K562 (cell line): ENCODE results near the gene HSD17B12. TPM values are rescaled to one million over a fixed set of nuclear protein-coding genes. Genes with fewer than 3 reads are reported as not detected.

Experiments
- ATAC-seq: fragments of 200-7000 bp; cut with Tn5 transposase; 3 replicates; pipeline ENCODE4 v1.9.1; 2020; ENCODE audit warnings: moderate library complexity
- BruUV-seq: library from RNA; stranded (reverse); fragments of 400-500 nt; replicated peaks from 2 replicates; lab custom pipeline; 2021; lab: Mats Ljungman, UMichigan
- CTCF ChIA-PET: fragments of 300-600 bp; formaldehyde crosslinking; extraction: SDS; loops from one replicate; lab custom pipeline; 2021; ENCODE audit warnings: low intra/inter-chr PET ratio; lab: Yijun Ruan, JAX
- POLR2A ChIA-PET: fragments of 300-600, 350-650 bp; sonication (Branson Sonifier 250); formaldehyde crosslinking; extraction: SDS; loops from one replicate; lab custom pipeline; 2021; ENCODE audit warnings: antibody characterized with exemption, inconsistent platforms; lab: Yijun Ruan, JAX
- DNase-seq, 4 experiments: peaks; one replicate each; pipeline versions ENCODE4 v3.0.0 to v3.0.0-alpha.2; 2011 to 2018; ENCODE audit warnings: low spot score in 3 of 4, mixed read lengths in 3 of 4; ENCODE audit errors: extremely low read depth in 1 of 4
- FAIRE-seq: peaks from 2 replicates; lab custom pipeline; 2011; peaks lifted over from hg19 to GRCh38; lab: Jason Lieb, UNC
- H2AFZ ChIP-seq: 2 replicates; pipeline ENCODE4 v1.6.0; 2011; ENCODE audit warnings: low read depth, low read length, control low read depth, inconsistent platforms
- H3K27ac ChIP-seq: fragments of 200-600 bp; 3 replicates; pipeline ENCODE4 v1.8.0; 2011; ENCODE audit warnings: low read depth, mild to moderate bottlenecking, control low read depth, inconsistent platforms, low read length, moderate library complexity, mixed read lengths; ENCODE audit errors: extremely low read depth
- H3K27me3 ChIP-seq, 2 experiments: fragments of 300-600 bp in 1 of 2; 2 replicates in 1 of 2; 3 replicates in 1 of 2; pipeline versions ENCODE4 v1.6.0 to v1.8.0; 2011; ENCODE audit warnings: inconsistent platforms in 2 of 2, low read length in 2 of 2, mild to moderate bottlenecking in 1 of 2, mixed read lengths in 1 of 2, moderate library complexity in 1 of 2; ENCODE audit not compliant: control insufficient read depth in 2 of 2, insufficient read depth in 2 of 2
- H3K36me3 ChIP-seq: fragments of 300-600 bp; 3 replicates; pipeline ENCODE4 v1.8.0; 2011; ENCODE audit warnings: mild to moderate bottlenecking, low read length, inconsistent platforms; ENCODE audit not compliant: control insufficient read depth, insufficient read depth
- H3K4me1 ChIP-seq, 2 experiments: fragments of 200-600 bp in 1 of 2; replicated peaks in 1 of 2; 2 replicates in 1 of 2; 3 replicates in 1 of 2; pipeline versions ENCODE4 v1.5.1 to v1.8.0; 2011; ENCODE audit warnings: inconsistent platforms in 2 of 2, low read length in 2 of 2, mild to moderate bottlenecking in 1 of 2, mixed read lengths in 1 of 2, moderate library complexity in 1 of 2; ENCODE audit not compliant: control insufficient read depth in 2 of 2, insufficient read depth in 2 of 2
- H3K4me2 ChIP-seq: 2 replicates; pipeline ENCODE4 v1.6.1; 2011; ENCODE audit warnings: low read length, control low read depth, inconsistent platforms, mixed read lengths; ENCODE audit not compliant: insufficient read depth
- H3K4me3 ChIP-seq: fragments of 200-600 bp; sonication (generic), shearing (Covaris generic); 2 replicates; pipeline ENCODE4 v1.5.1; 2016; ENCODE audit warnings: control low read depth, inconsistent platforms
- H3K79me2 ChIP-seq: fragments of 200-600 bp; 3 replicates; pipeline ENCODE4 v1.8.0; 2011; ENCODE audit warnings: low read length, inconsistent platforms; ENCODE audit not compliant: control insufficient read depth, insufficient read depth
- H3K9ac ChIP-seq, 2 experiments: 2 replicates each; pipeline versions ENCODE4 v1.6.0 to v1.6.1; 2011; ENCODE audit warnings: low read depth in 2 of 2, low read length in 2 of 2, control low read depth in 1 of 2, inconsistent platforms in 1 of 2, mild to moderate bottlenecking in 1 of 2, mixed read lengths in 1 of 2; ENCODE audit not compliant: insufficient read depth in 1 of 2
- H3K9me1 ChIP-seq: one replicate; pipeline ENCODE4 v1.6.0; 2011; ENCODE audit warnings: inconsistent platforms, mild to moderate bottlenecking, low read length, moderate library complexity; ENCODE audit not compliant: control insufficient read depth, insufficient read depth
- H3K9me3 ChIP-seq: replicated peaks from 2 replicates; pipeline ENCODE4 v1.5.1; 2011; ENCODE audit warnings: low read depth, low read length, inconsistent platforms; ENCODE audit not compliant: control insufficient read depth, insufficient read depth
- H4K20me1 ChIP-seq: replicated peaks from 2 replicates; pipeline ENCODE4 v1.6.1; 2011; ENCODE audit warnings: low read length, inconsistent platforms, mixed read lengths; ENCODE audit not compliant: control insufficient read depth, insufficient read depth
- AFF1 ChIP-seq, 2 experiments: fragments of 450-650 bp; IDR thresholded peaks; 2 replicates each; pipeline ENCODE4 v1.6.1; 2018; ENCODE audit warnings: mild to moderate bottlenecking in 2 of 2, low read depth in 1 of 2; ENCODE audit not compliant: partially characterized antibody in 2 of 2
- BRD4 ChIP-seq: fragments of 200-600 bp; sonication (generic); IDR thresholded peaks from 2 replicates; pipeline ENCODE4 v1.6.1; 2017; ENCODE audit warnings: inconsistent platforms
- CC2D1A ChIP-seq: fragments of 450-650 bp; IDR thresholded peaks from 2 replicates; pipeline ENCODE4 v1.6.1; 2017; ENCODE audit warnings: mild to moderate bottlenecking
- COPS2 ChIP-seq: fragments of 450-650 bp; conservative IDR thresholded peaks from 2 replicates; pipeline ENCODE4 v1.6.1; 2016; ENCODE audit warnings: mild to moderate bottlenecking, moderate library complexity
- ELF2 ChIP-seq: fragments of 250-450 bp; sonication (Bioruptor Pico); IDR thresholded peaks from 2 replicates; pipeline ENCODE4 v1.5.0; 2021; ENCODE audit warnings: mild to moderate bottlenecking
- HBP1 ChIP-seq: fragments of 450-650 bp; formaldehyde crosslinking; IDR thresholded peaks from 2 replicates; pipeline ENCODE4 v1.4.0; 2022; ENCODE audit warnings: missing genetic modification characterization
- HIVEP1 ChIP-seq: fragments of 250-450 bp; sonication (Bioruptor Pico); IDR thresholded peaks from 2 replicates; pipeline ENCODE4 v1.4.0; 2020; ENCODE audit warnings: mild to moderate bottlenecking
- HNRNPUL1 ChIP-seq: fragments of 200-400 bp; formaldehyde crosslinking; IDR thresholded peaks from 2 replicates; pipeline ENCODE4 v1.6.1; 2017; ENCODE audit warnings: low read length
- MAFF ChIP-seq: IDR thresholded peaks from 2 replicates; pipeline ENCODE4 v1.6.1; 2012; ENCODE audit warnings: low read length, improper control_type of control experiment
- MAFG ChIP-seq: fragments of 450-650 bp; conservative IDR thresholded peaks from 2 replicates; pipeline ENCODE4 v1.6.1; 2016; ENCODE audit warnings: missing genetic modification characterization, missing compliant biosample characterization
- MTF1 ChIP-seq: fragments of 250-450 bp; sonication (Bioruptor Pico); IDR thresholded peaks from 2 replicates; pipeline ENCODE4 v1.9.0; 2021; ENCODE audit warnings: moderate library complexity, mild to moderate bottlenecking, inconsistent platforms, borderline replicate concordance
- NELFE ChIP-seq: IDR thresholded peaks from 2 replicates; pipeline ENCODE4 v1.6.1; 2011; ENCODE audit warnings: mild to moderate bottlenecking; ENCODE audit not compliant: insufficient read depth, insufficient read length
- PHB ChIP-seq: fragments of 250-450 bp; sonication (Bioruptor Pico); IDR thresholded peaks from 2 replicates; pipeline ENCODE4 v1.5.0; 2021
- PTTG1 ChIP-seq: fragments of 450-650 bp; IDR thresholded peaks from 2 replicates; pipeline ENCODE4 v1.6.1; 2016; ENCODE audit warnings: low read depth, mild to moderate bottlenecking, missing genetic modification characterization, missing compliant biosample characterization
- RBM17 ChIP-seq: fragments of 200-400 bp; formaldehyde crosslinking; IDR thresholded peaks from 2 replicates; pipeline ENCODE4 v1.6.1; 2017; ENCODE audit warnings: low read depth, mild to moderate bottlenecking, low read length, borderline replicate concordance
- RHOXF2B ChIP-seq: fragments of 250-450 bp; sonication (Bioruptor Pico); conservative IDR thresholded peaks from 2 replicates; pipeline ENCODE4 v1.5.1; 2021
- YBX1 ChIP-seq: fragments of 450-650 bp; IDR thresholded peaks from 2 replicates; pipeline ENCODE4 v1.7.1; 2016; ENCODE audit warnings: mild to moderate bottlenecking
- ZNF263 ChIP-seq: sonication (generic); formaldehyde crosslinking; IDR thresholded peaks from 2 replicates; pipeline ENCODE4 v1.8.0; 2022; ENCODE audit warnings: mild to moderate bottlenecking, missing genetic modification reagents, borderline replicate concordance
- ZNF717 ChIP-seq: fragments of 250-450 bp; sonication (Bioruptor Pico); IDR thresholded peaks from 2 replicates; pipeline ENCODE4 v1.5.0; 2021
- ZNF766 ChIP-seq: fragments of 200-800 bp; sonication (Bioruptor generic); conservative IDR thresholded peaks from 2 replicates; pipeline ENCODE4 v1.6.1; 2016; ENCODE audit warnings: missing genetic modification characterization, missing compliant biosample characterization
- WGBS: fragments of 100-300 bp; shearing (Covaris generic); methylation state at CpG from one replicate; pipeline ENCODE4 v1.1.6; 2016; ENCODE audit warnings: low coverage, mixed read lengths; ENCODE audit not compliant: insufficient coverage; ENCODE audit errors: missing lambda C conversion rate; 5-methylcytosine and 5-hydroxymethylcytosine counted together
- in situ Hi-C: fragments of 300-500 bp; cut with MboI; formaldehyde crosslinking; loops from 4 replicates; pipeline ENCODE4 v1.15.0; 2018; ENCODE audit warnings: inconsistent platforms, mixed read lengths
- intact Hi-C: fragments of 100-400 bp; cut with micrococcal nuclease; formaldehyde crosslinking; loops from 2 replicates; pipeline ENCODE4 v1.14.2; 2022
- polyA plus RNA-seq, 8 experiments: library from polyadenylated mRNA; depleted of rRNA in 4 of 8; stranded (reverse) in 5 of 8; unstranded in 3 of 8; fragments of >200 nt; fragmentation: Nextera tagmentation in 2 of 8; fragmentation: Illumina TruSeq in 1 of 8; extraction: Ambion mirVana in 2 of 8; extraction: Trizol in 1 of 8; gene quantifications; 2 replicates each; pipeline versions ENCODE4 v1.2.1 to v1.2.3, GENCODE V29; 2011 to 2014; ENCODE audit warnings: inconsistent platforms in 1 of 8, missing spikeins in 1 of 8
- total RNA-seq, 7 experiments: library from RNA; depleted of rRNA in 6 of 7; stranded (reverse); fragments of >200 nt in 6 of 7; fragmentation: Illumina TruSeq in 2 of 7; extraction: Trizol in 2 of 7; gene quantifications; 2 replicates each; pipeline versions ENCODE4 v1.2.1 to v1.2.3, GENCODE V29; 2011 to 2021; ENCODE audit warnings: low replicate concordance in 1 of 7

The HSD17B12 gene
- total and polyA plus RNA-seq, 9 of the 15 experiments (the other 6 are each of a cell fraction or from before 2014, with no cell fraction given), result 9.1 to 34.5 (median 23.3) TPM

- no peak for TF ChIP-seq BRD4
- TF ChIP-seq AFF1 (IDR thresholded peaks at IDR 0.05; ENCODE audit: low read depth in 1 of 2, partially characterized antibody in 2 of 2), result no peak
- TF ChIP-seq CC2D1A, result no peak
- TF ChIP-seq RBM17, result no peak
These were observed 48.4 kb upstream of the HSD17B12 start (continued) for GRCh38 chr11:43632181-43632580.

- Histone ChIP-seq H3K9ac (no peak overlapping the region), H3K27me3 (peaks cover 0 to 2% of the 10 kb centered on the region in 2 experiments; a peak in 2 of 5 replicates), H3K9me1 (no peaks in the 10 kb centered on the region), H2AFZ (0 out of 2 replicates have a peak overlapping the region, but pooled peaks have one; percentile 65), H3K36me3 (no peaks in the 10 kb centered on the region), H3K27ac (no peak overlapping the region), H3K4me2 (no peak overlapping the region), H3K9me3 (no peaks in the 10 kb centered on the region), H4K20me1 (no peaks in the 10 kb centered on the region), H3K4me1 (no peaks in the 10 kb centered on the region), H3K4me3 (no peak overlapping the region), H3K79me2 (no peaks in the 10 kb centered on the region)
- intact Hi-C loops, result no loop called here
- 6% methylated on average over 3 of the region's 3 CpGs for WGBS
- ATAC-seq (no peak; the same call in 2 of the 3 replicates), FAIRE-seq (no peak), DNase-seq (no peak)
- in situ Hi-C loops, result no loop called here
- ChIA-PET CTCF (no interaction called here), POLR2A (interaction anchor here (1.3 kb wide), 1 partner anchor 10 kb away, joined by 3 read pairs; no protein-coding TSS in a partner anchor)
- BruUV-seq, result no TSS peak
- no peak for TF ChIP-seq PTTG1 (tag)
- TF ChIP-seq ZNF717, result no peak
- TF ChIP-seq RHOXF2B, result no peak
- TF ChIP-seq NELFE, result no peak
- no peak for TF ChIP-seq ZNF263
- no peak for TF ChIP-seq ZNF766 (CRISPR knock-in tag)
- no peak for TF ChIP-seq HBP1 (CRISPR knock-in tag)
- TF ChIP-seq HIVEP1 (CRISPR knock-in tag), result no peak
- no peak for TF ChIP-seq MAFF
- TF ChIP-seq COPS2, result no peak
- TF ChIP-seq ELF2 (CRISPR knock-in tag), result no peak
- no peak for TF ChIP-seq HNRNPUL1
- no peak for TF ChIP-seq MAFG
- TF ChIP-seq YBX1, result no peak
- no peak for TF ChIP-seq PHB (CRISPR knock-in tag)
- no peak for TF ChIP-seq MTF1 (CRISPR knock-in tag)
These were observed 41.8 kb upstream of the HSD17B12 start for GRCh38 chr11:43638717-43639116.
